ENCODE data around the gene RPL39L. TPM values are rescaled to one million over a fixed set of nuclear protein-coding genes. Genes with fewer than 3 reads are reported as not detected.
"Not testable (repeated sequence)": the region's sequence is repeated elsewhere in the genome, so short reads cannot be mapped to it uniquely, and the experiment has no call there.

RPL39L gene
- total RNA-seq, 4 donors from 2014 or later, result 1.5 TPM; not detected in 3

DNA sequence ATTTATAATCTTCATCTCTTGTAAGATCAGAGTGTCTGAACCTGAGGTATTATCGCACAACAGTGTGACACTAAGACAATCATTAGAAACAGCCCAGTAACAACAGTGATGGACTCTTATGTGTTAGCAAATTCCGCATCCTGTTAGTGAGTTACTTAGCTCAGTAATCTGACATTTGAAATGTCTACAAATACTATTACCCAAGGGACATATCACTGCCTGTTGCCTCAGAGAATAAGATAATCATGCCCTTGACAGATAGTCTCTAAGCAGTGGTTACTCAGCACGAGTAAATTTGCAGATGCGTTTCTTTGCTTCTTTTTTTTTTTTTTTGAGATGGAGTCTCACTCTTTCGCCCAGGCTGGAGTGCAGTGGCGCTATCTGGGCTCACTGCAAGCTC, 44.6 kb upstream of the RPL39L start:
- no peak for TF ChIP-seq POLR2A (IDR thresholded peaks at IDR 0.05)
- TF ChIP-seq, protein P1, sequence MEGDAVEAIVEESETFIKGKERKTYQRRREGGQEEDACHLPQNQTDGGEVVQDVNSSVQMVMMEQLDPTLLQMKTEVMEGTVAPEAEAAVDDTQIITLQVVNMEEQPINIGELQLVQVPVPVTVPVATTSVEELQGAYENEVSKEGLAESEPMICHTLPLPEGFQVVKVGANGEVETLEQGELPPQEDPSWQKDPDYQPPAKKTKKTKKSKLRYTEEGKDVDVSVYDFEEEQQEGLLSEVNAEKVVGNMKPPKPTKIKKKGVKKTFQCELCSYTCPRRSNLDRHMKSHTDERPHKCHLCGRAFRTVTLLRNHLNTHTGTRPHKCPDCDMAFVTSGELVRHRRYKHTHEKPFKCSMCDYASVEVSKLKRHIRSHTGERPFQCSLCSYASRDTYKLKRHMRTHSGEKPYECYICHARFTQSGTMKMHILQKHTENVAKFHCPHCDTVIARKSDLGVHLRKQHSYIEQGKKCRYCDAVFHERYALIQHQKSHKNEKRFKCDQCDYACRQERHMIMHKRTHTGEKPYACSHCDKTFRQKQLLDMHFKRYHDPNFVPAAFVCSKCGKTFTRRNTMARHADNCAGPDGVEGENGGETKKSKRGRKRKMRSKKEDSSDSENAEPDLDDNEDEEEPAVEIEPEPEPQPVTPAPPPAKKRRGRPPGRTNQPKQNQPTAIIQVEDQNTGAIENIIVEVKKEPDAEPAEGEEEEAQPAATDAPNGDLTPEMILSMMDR (IDR thresholded peaks at IDR 0.05), result no peak
- no peaks in the 10 kb centered on the region for H3K4me1 ChIP-seq
- no peak for DNase-seq
- no peaks in the 10 kb centered on the region for H3K9me3 ChIP-seq
- no peak overlapping the region for H3K27ac ChIP-seq
- no peaks in the 10 kb centered on the region for H3K36me3 ChIP-seq
- no peaks in the 10 kb centered on the region for H3K27me3 ChIP-seq
- H3K4me3 ChIP-seq, result no peak overlapping the region

- Histone ChIP-seq H3K36me3 (no peaks in the 10 kb centered on the region), H3K4me3 (no peak overlapping the region), H3K4me1 (no peaks in the 10 kb centered on the region), H3K27me3 (no peaks in the 10 kb centered on the region), H3K27ac (no peak overlapping the region), H3K9me3 (no peaks in the 10 kb centered on the region)
- no peak for TF ChIP-seq POLR2A (IDR thresholded peaks at IDR 0.05)
- TF ChIP-seq, protein P1 (IDR thresholded peaks at IDR 0.05), result no peak
- no peak for DNase-seq
Observed at GRCh38 chr3:187183210-187183862, 44.0 kb upstream of the RPL39L start.

DNA sequence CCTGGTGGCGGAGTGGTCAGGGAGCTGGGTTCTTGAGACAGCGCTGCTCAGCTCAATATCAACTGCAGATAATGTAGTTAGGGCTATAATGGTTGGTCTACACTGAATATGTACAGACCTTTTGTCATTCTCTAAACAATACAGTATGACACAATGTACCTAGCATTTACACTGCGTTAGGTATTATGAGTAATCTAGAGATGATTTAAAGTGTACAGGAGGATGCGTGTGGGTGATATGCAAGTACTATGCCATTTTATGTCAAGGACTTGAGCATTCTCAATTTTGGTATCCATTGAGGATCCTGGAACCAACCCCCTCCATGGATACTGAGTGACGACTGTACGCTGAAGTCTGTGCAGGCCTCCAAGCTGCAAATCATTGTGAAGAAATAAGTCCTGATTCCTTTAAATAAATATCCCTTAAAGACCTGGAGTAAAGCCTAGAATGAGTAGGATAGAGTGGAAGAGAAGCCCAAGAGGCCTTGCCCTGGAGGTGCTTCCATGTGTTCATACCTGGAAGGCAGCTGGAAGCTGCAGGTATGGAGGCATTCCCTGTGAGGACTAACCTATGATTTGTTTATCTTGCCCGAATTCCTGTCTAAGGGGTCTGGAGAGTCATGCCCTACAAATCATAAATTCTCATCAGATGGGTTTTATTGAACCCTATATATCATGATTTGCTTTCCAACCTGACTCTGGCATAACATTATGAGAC, 42.3 kb upstream of the RPL39L start:
- no peak for TF ChIP-seq POLR2A (IDR thresholded peaks at IDR 0.05)
- TF ChIP-seq, protein P1 (IDR thresholded peaks at IDR 0.05), result no peak
- no peak overlapping the region for H3K27ac ChIP-seq

GRCh38 chr3:187172929-187173328, 33.6 kb upstream of the RPL39L start:
- no peak for DNase-seq
- no peak overlapping the region for H3K27ac ChIP-seq
- no peaks in the 10 kb centered on the region for H3K27me3 ChIP-seq

More for the DNA sequence above, 42.3 kb upstream of the RPL39L start:
- no peaks in the 10 kb centered on the region for H3K9me3 ChIP-seq
- H3K4me3 ChIP-seq, result no peak overlapping the region
- no peaks in the 10 kb centered on the region for H3K36me3 ChIP-seq
- no peak for DNase-seq
- H3K27me3 ChIP-seq, result no peaks in the 10 kb centered on the region
- H3K4me1 ChIP-seq, result no peaks in the 10 kb centered on the region

GRCh38 chr3:187170911-187171310, 31.6 kb upstream of the RPL39L start:
- H3K4me1 ChIP-seq, result not testable (repeated sequence)

More at GRCh38 chr3:187172929-187173328, 33.6 kb upstream of the RPL39L start:
- no peak overlapping the region for H3K4me3 ChIP-seq
- no peaks in the 10 kb centered on the region for H3K36me3 ChIP-seq
- H3K9me3 ChIP-seq, result no peaks in the 10 kb centered on the region
- H3K4me1 ChIP-seq, result no peaks in the 10 kb centered on the region
- no peak for TF ChIP-seq POLR2A (IDR thresholded peaks at IDR 0.05)
- TF ChIP-seq, protein P1 (IDR thresholded peaks at IDR 0.05), result no peak

GRCh38 chr3:187169231-187169960, 30.1 kb upstream of the RPL39L start:
- H3K36me3 ChIP-seq, result no peaks in the 10 kb centered on the region
- H3K27ac ChIP-seq, result no peak overlapping the region
- no peaks in the 10 kb centered on the region for H3K9me3 ChIP-seq
- no peak for DNase-seq
- no peaks in the 10 kb centered on the region for H3K27me3 ChIP-seq
- TF ChIP-seq, protein P1 (IDR thresholded peaks at IDR 0.05), result no peak
- no peak for TF ChIP-seq POLR2A (IDR thresholded peaks at IDR 0.05)
- H3K4me3 ChIP-seq, result no peak overlapping the region
- no peaks in the 10 kb centered on the region for H3K4me1 ChIP-seq

More at GRCh38 chr3:187170911-187171310, 31.6 kb upstream of the RPL39L start:
- not testable (repeated sequence) for H3K4me3 ChIP-seq, DNase-seq, H3K36me3 ChIP-seq, H3K9me3 ChIP-seq, H3K27me3 ChIP-seq, H3K27ac ChIP-seq

Data from Peyer's patch (tissue), 4 donors.